ENCODE measurements around the gene ESCO1. TPM values are rescaled to one million over a fixed set of nuclear protein-coding genes. Genes with fewer than 3 reads are reported as not detected.
A peak's percentile ranks its signal among the peaks of the same experiment; 100 is the strongest.

Gene ESCO1
- total and polyA plus RNA-seq, 2 of the 13 experiments (the other 11 are each of a cell fraction or from before 2014, with no cell fraction given): 6.3 to 19.4 TPM

DNA sequence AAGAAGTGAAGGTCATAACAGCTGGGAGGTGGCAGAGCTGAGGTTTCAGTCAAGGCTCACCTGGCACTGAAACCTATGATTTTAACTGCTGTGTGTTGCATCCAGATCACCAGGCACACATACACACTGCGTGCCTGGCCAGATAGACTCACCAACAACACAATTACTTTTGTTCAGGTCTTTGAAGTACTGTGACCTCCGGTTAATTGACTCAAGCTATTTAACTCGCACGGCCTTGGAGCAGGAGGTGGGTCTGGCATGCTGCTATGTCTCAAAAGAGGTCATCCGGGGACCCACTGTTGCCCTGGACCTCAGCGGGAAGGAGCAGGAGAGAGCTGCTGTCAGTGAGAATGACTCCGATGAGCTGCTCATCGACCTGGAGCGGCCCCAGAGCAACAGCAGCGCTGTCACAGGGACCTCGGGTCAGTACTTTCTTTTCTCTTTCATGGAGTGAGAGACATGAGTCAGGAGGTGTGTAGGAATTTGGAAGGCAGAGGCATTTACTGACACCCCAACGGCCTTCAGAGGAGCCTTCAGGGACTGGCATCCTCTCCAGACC lies 104.1 kb downstream of the ESCO1 start (continued):
- TF ChIP-seq NCOA2 (CRISPR knock-in tag; IDR thresholded peaks at IDR 0.05) (peak; percentile 52; the same call in 1 of the 2 replicates), ZNF619 (CRISPR knock-in tag; IDR thresholded peaks at IDR 0.05) (no peak), SOX6 (IDR thresholded peaks at IDR 0.05) (no peak), SOX6 (CRISPR knock-in tag; IDR thresholded peaks at IDR 0.05) (peak; percentile 62; the same call in 1 of the 2 replicates), HDAC2 (CRISPR knock-in tag; IDR thresholded peaks at IDR 0.05) (peak; percentile 24; the same call in 1 of the 2 replicates), ZMYM3 (CRISPR knock-in tag; IDR thresholded peaks at IDR 0.05) (no peak), ZZZ3 (CRISPR knock-in tag; IDR thresholded peaks at IDR 0.05; ENCODE audit: borderline replicate concordance) (no peak), PRMT3 (CRISPR knock-in tag; IDR thresholded peaks at IDR 0.05; ENCODE audit: borderline replicate concordance, low read depth) (no peak), SOX13 (IDR thresholded peaks at IDR 0.05) (no peak), SOX13 (CRISPR knock-in tag; conservative IDR thresholded peaks at IDR 0.05 in 1 of 2, IDR thresholded peaks at IDR 0.05 in 1 of 2) (peak in 1 of 2 experiments; percentile 83; a peak in 2 of 4 replicates), FOXO1 (CRISPR knock-in tag; IDR thresholded peaks at IDR 0.05) (no peak), ZNF556 (CRISPR knock-in tag; IDR thresholded peaks at IDR 0.05; ENCODE audit: borderline replicate concordance) (no peak), ZC3H13 (CRISPR knock-in tag; IDR thresholded peaks at IDR 0.05) (no peak), RARA (CRISPR knock-in tag; IDR thresholded peaks at IDR 0.05) (no peak), MYC (CRISPR knock-in tag; IDR thresholded peaks at IDR 0.05; ENCODE audit: borderline replicate concordance) (no peak), TARDBP (CRISPR knock-in tag; IDR thresholded peaks at IDR 0.05) (0 out of 2 replicates have a peak, but pooled peaks have one; percentile 47), HNF4A (CRISPR knock-in tag; IDR thresholded peaks at IDR 0.05) (no peak), PCBP1 (IDR thresholded peaks at IDR 0.05; ENCODE audit: borderline replicate concordance, low read depth, low read length) (no peak), ZNF20 (CRISPR knock-in tag; IDR thresholded peaks at IDR 0.05) (no peak)
- TF ChIP-seq, protein P1, sequence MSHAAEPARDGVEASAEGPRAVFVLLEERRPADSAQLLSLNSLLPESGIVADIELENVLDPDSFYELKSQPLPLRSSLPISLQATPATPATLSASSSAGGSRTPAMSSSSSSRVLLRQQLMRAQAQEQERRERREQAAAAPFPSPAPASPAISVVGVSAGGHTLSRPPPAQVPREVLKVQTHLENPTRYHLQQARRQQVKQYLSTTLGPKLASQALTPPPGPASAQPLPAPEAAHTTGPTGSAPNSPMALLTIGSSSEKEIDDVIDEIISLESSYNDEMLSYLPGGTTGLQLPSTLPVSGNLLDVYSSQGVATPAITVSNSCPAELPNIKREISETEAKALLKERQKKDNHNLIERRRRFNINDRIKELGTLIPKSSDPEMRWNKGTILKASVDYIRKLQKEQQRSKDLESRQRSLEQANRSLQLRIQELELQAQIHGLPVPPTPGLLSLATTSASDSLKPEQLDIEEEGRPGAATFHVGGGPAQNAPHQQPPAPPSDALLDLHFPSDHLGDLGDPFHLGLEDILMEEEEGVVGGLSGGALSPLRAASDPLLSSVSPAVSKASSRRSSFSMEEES (CRISPR knock-in tag; IDR thresholded peaks at IDR 0.05): no peak
- TF ChIP-seq, protein P2, sequence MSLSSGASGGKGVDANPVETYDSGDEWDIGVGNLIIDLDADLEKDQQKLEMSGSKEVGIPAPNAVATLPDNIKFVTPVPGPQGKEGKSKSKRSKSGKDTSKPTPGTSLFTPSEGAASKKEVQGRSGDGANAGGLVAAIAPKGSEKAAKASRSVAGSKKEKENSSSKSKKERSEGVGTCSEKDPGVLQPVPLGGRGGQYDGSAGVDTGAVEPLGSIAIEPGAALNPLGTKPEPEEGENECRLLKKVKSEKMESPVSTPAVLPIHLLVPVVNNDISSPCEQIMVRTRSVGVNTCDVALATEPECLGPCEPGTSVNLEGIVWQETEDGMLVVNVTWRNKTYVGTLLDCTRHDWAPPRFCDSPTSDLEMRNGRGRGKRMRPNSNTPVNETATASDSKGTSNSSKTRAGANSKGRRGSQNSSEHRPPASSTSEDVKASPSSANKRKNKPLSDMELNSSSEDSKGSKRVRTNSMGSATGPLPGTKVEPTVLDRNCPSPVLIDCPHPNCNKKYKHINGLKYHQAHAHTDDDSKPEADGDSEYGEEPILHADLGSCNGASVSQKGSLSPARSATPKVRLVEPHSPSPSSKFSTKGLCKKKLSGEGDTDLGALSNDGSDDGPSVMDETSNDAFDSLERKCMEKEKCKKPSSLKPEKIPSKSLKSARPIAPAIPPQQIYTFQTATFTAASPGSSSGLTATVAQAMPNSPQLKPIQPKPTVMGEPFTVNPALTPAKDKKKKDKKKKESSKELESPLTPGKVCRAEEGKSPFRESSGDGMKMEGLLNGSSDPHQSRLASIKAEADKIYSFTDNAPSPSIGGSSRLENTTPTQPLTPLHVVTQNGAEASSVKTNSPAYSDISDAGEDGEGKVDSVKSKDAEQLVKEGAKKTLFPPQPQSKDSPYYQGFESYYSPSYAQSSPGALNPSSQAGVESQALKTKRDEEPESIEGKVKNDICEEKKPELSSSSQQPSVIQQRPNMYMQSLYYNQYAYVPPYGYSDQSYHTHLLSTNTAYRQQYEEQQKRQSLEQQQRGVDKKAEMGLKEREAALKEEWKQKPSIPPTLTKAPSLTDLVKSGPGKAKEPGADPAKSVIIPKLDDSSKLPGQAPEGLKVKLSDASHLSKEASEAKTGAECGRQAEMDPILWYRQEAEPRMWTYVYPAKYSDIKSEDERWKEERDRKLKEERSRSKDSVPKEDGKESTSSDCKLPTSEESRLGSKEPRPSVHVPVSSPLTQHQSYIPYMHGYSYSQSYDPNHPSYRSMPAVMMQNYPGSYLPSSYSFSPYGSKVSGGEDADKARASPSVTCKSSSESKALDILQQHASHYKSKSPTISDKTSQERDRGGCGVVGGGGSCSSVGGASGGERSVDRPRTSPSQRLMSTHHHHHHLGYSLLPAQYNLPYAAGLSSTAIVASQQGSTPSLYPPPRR (CRISPR knock-in tag; IDR thresholded peaks at IDR 0.05; ENCODE audit: borderline replicate concordance): 0 out of 2 replicates have a peak, but pooled peaks have one; percentile 18
- TF ChIP-seq, protein P3, sequence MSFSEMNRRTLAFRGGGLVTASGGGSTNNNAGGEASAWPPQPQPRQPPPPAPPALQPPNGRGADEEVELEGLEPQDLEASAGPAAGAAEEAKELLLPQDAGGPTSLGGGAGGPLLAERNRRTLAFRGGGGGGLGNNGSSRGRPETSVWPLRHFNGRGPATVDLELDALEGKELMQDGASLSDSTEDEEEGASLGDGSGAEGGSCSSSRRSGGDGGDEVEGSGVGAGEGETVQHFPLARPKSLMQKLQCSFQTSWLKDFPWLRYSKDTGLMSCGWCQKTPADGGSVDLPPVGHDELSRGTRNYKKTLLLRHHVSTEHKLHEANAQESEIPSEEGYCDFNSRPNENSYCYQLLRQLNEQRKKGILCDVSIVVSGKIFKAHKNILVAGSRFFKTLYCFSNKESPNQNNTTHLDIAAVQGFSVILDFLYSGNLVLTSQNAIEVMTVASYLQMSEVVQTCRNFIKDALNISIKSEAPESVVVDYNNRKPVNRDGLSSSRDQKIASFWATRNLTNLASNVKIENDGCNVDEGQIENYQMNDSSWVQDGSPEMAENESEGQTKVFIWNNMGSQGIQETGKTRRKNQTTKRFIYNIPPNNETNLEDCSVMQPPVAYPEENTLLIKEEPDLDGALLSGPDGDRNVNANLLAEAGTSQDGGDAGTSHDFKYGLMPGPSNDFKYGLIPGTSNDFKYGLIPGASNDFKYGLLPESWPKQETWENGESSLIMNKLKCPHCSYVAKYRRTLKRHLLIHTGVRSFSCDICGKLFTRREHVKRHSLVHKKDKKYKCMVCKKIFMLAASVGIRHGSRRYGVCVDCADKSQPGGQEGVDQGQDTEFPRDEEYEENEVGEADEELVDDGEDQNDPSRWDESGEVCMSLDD (CRISPR knock-in tag; IDR thresholded peaks at IDR 0.05; ENCODE audit: borderline replicate concordance): no peak
